Ishikawa (cell line): ENCODE measurements around the gene HECTD2.

Experiments used
- CEBPB ChIP-seq: IDR thresholded peaks from 2 replicates; pipeline ENCODE4 v1.6.1; 2012
- CREB1 ChIP-seq: IDR thresholded peaks from 2 replicates; pipeline ENCODE4 v1.6.1; 2012; ENCODE audit warnings: low read depth
- EGR1 ChIP-seq: IDR thresholded peaks from 2 replicates; pipeline ENCODE4 v1.6.1; 2012
- EP300 ChIP-seq: IDR thresholded peaks from 2 replicates; pipeline ENCODE4 v1.6.1; 2012; ENCODE audit warnings: borderline replicate concordance
- FOXM1 ChIP-seq: IDR thresholded peaks from 2 replicates; pipeline ENCODE4 v1.6.1; 2012; ENCODE audit warnings: low read depth, borderline replicate concordance
- NFIC ChIP-seq: IDR thresholded peaks from 2 replicates; pipeline ENCODE4 v1.6.1; 2012
- RAD21 ChIP-seq: IDR thresholded peaks from 2 replicates; pipeline ENCODE4 v1.6.1; 2012; ENCODE audit warnings: low read depth
- TAF1 ChIP-seq: IDR thresholded peaks from 2 replicates; pipeline ENCODE4 v1.6.1; 2012; ENCODE audit warnings: low read depth, mild to moderate bottlenecking
- TCF12 ChIP-seq: IDR thresholded peaks from 2 replicates; pipeline ENCODE4 v1.6.1; 2012; ENCODE audit warnings: low read depth
- TEAD4 ChIP-seq: IDR thresholded peaks from 2 replicates; pipeline ENCODE4 v1.6.1; 2012
- YY1 ChIP-seq: IDR thresholded peaks from 2 replicates; pipeline ENCODE4 v1.6.1; 2012; ENCODE audit warnings: low read depth
- ZBTB7A ChIP-seq: IDR thresholded peaks from 2 replicates; pipeline ENCODE4 v1.6.1; 2012; ENCODE audit warnings: low read depth
- TF ChIP-seq, protein P1 (sequence below): IDR thresholded peaks from 2 replicates; pipeline ENCODE4 v1.6.1; 2012; ENCODE audit warnings: low read depth, mild to moderate bottlenecking
- TF ChIP-seq, protein P2 (sequence below): IDR thresholded peaks from 2 replicates; pipeline ENCODE4 v1.6.1; 2012

DNA sequence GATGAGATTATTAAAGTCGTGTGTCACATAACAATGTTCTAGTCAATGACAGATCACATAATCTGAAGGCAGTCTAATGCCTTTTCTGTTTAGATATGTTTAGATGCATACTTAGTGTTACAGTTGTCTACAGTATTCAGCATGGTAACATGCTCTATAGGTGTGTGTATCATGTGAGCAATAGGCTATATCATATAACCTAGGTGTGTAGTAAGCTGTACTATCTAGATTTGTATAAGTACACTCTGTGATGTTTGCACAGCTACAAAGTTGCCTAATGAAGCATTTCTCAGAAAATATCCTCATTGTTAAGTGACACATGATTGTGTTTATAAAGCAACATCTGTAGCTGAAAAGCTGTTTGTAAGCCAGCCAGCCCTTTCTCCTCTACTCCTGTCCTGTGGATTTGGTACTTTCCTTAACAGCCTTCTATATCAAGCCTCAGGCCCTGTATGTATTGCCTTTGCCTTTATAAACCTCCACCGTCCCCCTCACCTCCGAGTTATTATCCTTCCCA, 6.3 kb downstream of the HECTD2 start:
- no peak for TF ChIP-seq FOXM1
- no peak for TF ChIP-seq CEBPB
- TF ChIP-seq, protein P1, sequence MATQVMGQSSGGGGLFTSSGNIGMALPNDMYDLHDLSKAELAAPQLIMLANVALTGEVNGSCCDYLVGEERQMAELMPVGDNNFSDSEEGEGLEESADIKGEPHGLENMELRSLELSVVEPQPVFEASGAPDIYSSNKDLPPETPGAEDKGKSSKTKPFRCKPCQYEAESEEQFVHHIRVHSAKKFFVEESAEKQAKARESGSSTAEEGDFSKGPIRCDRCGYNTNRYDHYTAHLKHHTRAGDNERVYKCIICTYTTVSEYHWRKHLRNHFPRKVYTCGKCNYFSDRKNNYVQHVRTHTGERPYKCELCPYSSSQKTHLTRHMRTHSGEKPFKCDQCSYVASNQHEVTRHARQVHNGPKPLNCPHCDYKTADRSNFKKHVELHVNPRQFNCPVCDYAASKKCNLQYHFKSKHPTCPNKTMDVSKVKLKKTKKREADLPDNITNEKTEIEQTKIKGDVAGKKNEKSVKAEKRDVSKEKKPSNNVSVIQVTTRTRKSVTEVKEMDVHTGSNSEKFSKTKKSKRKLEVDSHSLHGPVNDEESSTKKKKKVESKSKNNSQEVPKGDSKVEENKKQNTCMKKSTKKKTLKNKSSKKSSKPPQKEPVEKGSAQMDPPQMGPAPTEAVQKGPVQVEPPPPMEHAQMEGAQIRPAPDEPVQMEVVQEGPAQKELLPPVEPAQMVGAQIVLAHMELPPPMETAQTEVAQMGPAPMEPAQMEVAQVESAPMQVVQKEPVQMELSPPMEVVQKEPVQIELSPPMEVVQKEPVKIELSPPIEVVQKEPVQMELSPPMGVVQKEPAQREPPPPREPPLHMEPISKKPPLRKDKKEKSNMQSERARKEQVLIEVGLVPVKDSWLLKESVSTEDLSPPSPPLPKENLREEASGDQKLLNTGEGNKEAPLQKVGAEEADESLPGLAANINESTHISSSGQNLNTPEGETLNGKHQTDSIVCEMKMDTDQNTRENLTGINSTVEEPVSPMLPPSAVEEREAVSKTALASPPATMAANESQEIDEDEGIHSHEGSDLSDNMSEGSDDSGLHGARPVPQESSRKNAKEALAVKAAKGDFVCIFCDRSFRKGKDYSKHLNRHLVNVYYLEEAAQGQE, result no peak
- no peak for TF ChIP-seq EGR1
- TF ChIP-seq EP300, result no peak
- no peak for TF ChIP-seq RAD21
- no peak for TF ChIP-seq TAF1
- no peak for TF ChIP-seq YY1
- no peak for TF ChIP-seq NFIC
- TF ChIP-seq CREB1, result no peak
- TF ChIP-seq TCF12, result no peak
- TF ChIP-seq, protein P2, sequence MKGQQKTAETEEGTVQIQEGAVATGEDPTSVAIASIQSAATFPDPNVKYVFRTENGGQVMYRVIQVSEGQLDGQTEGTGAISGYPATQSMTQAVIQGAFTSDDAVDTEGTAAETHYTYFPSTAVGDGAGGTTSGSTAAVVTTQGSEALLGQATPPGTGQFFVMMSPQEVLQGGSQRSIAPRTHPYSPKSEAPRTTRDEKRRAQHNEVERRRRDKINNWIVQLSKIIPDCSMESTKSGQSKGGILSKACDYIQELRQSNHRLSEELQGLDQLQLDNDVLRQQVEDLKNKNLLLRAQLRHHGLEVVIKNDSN, result no peak
- no peak for TF ChIP-seq TEAD4
- TF ChIP-seq ZBTB7A, result no peak
